ENCODE measurements around the gene CENPB.

Gene CENPB

DNA sequence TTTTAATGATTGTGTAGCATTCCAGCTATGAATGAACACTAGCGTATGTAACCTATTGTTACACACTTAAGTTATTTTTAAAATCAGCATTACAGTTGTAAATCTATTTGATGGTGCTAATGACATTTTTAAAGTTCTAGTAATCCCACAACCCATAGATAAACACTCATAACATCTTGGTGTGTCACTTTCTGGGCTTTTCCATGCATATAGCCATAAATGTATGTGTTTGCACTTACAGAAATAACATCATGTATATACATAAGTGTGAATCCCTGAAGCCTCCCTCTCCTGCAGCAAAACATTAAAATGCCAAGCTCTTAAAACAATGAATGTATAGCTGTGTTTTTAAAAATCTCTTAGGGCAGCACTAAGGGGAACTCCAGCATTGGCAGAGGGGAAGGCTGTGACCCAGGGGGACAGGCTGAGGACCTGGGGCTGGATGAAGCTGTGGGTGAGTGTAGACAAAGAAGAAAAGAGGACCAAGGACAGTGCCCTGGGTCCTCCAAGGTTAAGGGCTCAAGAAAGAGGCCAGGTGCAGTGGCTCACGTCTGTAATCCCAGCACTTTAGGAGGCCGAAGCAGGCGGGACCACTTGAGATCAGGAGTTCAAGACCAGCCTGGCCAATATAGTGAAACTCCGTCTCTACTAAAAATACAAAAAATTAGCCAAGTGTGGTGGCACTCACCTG, 929 bp upstream of the CENPB start:
- no peak for DNase-seq

- peak; percentile 39 to 45 for DNase-seq
These were observed 435 bp downstream of the CENPB start for GRCh38 chr20:3786126-3786484.

- DNase-seq = no peak
These were observed 1.1 kb downstream of the CENPB start for GRCh38 chr20:3785240-3786125.

DNA sequence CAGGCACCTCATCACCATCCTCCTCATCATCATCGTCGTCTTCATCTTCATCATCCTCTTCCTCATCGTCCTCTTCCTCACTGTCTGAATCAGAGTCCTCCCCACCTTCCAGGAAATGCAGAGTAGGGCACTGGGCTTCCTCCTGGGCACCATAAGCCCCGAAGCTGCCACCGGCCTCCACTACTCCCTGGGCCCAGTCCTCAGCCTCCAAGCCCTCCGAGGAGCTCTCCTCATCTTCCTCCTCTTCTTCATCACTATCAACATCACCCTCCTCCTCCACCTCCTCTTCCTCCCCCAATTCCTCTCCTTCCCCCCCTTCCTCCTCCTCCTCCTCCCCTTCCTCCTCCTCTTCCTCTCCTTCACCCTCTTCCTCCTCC, 1.7 kb downstream of the CENPB start:
- no peak for DNase-seq

- DNase-seq = no peak
These were observed 2.2 kb downstream of the CENPB start for GRCh38 chr20:3784216-3784853.

- DNase-seq = no peak
These were observed 2.9 kb downstream of the CENPB start for GRCh38 chr20:3783511-3784195.

DNA sequence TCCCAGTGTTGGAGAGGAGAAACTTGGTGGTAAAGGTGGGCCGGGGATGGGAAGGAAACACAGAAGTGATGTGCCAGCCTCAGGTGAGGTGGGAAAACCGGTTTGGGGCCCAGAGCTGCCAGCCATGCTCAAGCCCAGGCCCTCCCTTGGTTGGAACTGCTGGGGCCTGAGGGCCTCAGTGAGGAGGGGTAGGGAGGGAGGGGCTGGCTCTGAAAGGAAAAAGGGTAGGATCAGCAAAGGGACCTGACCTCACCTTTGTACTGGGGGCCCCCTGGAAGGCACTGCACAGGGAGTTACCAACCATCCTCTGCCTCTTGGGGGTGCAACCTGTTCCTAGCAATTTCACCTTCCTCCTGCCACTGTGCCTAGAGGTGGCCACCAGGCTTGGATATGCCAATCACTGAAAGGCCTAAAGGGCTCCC, 3.5 kb downstream of the CENPB start:
- DNase-seq = no peak

GRCh38 chr20:3782597-3782996, 3.9 kb downstream of the CENPB start:
- DNase-seq = no peak

DNA sequence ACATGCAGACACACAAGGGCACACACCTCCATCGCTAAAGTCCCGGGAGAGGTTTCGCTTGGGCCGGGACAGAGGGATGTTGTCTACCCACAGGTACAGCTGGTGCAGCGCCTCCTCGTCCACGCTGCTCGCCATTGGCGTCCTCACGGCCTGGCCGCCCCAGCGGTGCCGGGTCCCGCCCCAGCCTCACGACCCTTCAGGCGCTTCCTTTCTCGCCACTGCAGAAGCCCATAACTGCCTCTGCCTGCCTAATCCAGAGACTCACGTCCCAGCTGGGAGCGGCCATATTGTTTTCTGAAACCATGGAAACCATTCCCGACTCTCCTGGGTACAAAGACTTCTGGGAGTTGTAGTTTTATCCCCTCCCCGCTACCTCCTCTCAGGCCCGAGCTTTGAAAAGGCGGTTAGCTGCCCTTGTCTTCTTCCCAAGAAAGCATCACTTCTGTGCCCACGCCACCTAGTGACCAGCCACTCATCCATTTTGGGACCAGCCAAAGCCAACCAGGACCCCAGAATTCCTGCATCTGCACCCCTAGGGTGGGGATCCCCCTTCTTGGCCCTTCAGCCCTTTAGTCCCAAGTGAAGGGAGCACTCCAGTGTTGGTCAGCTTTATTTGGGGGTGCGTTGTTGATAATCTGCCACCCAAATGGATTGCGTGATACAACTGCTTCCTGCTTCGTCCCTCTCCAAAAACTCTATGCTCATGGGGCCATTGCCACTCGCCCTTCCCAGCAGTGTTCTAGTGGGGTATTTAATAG, 5.2 kb downstream of the CENPB start, which contains the start of gene SPEF1:
TSS of gene SPEF1 (minus strand) at position 296 of the 758 bp plus-strand sequence. CDS start at position 135, 161 bp downstream.
- peak; percentile 67 to 74 for DNase-seq

GRCh38 chr20:3778976-3779375, 7.6 kb downstream of the CENPB start:
- no peak for DNase-seq

GRCh38 chr20:3777716-3778629, 8.6 kb downstream of the CENPB start:
- DNase-seq = peak; percentile 39 to 48

DNA sequence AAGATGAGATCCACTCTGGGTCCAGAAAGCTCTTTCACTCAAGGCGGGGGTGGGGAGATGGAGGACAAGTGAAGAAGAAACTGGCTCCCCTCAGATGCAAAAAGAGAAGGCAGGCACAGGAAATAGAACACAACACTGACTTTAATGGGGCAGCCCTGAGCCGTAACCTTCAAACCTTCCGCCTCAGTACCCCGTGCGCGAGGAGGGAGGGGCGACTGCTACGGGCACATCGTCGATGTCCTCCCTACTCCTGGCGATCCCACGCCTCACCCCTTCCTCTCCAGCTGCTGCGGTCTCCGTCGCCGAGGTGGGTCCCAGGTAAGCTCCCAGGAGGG, 9.2 kb downstream of the CENPB start:
- DNase-seq = no peak

DNA sequence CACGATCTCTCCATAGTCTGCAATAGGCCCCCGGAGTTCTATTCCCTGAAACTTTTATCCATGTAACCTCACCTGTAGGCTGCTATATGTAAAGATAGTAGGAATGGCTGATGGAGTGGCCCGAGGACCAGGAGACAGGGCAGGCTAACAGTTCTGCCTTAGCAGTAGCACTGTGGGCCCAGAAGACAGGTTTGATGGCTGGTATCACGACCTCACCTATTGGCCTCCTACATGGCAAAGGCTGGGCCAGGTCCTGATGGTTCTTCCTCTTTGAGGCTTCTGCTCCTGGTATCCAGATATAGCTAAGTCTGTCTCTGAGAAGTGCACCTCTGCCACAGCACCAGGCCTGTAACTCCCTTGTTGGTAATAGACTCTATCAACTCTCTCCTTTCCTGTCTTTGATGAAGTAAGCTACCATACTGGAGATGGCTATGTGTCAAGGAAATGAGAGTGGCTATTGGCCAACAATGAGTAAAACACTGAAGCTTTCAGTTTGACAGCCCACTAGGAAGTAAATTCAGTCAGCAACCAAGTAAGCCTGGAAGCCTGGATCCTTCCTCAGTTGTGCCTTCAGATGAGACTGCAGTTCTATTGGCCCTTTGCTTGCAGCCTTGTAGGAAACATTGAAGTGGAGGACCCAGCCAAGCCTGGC, 11.0 kb downstream of the CENPB start:
- no peak for DNase-seq

DNA sequence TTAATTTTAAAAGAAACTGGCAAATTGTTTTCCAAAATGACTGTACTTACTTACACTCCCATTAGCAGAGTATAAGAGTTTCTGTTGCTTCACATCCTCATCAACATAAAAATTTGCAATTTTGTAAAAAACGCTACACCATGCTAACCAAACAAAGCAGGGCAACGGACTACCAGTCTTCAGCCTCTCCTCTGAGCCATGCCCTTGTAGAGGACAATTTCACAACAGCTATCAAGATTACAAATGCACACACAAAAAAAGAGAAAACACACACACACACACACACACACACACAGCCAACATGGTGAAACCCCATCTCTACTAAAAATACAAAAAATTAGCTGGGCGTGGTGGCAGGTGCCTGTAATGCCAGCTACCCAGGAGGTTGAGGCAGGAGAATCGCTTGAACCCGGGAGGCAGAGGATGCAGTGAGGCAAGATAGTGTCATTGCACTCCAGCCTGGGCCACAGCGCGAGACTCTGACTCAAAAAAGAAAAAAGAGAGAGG, 14.9 kb downstream of the CENPB start:
- no peak for DNase-seq

- DNase-seq = peak; percentile 87 to 88
These were observed 18.0 kb downstream of the CENPB start for GRCh38 chr20:3768342-3769130.

DNA sequence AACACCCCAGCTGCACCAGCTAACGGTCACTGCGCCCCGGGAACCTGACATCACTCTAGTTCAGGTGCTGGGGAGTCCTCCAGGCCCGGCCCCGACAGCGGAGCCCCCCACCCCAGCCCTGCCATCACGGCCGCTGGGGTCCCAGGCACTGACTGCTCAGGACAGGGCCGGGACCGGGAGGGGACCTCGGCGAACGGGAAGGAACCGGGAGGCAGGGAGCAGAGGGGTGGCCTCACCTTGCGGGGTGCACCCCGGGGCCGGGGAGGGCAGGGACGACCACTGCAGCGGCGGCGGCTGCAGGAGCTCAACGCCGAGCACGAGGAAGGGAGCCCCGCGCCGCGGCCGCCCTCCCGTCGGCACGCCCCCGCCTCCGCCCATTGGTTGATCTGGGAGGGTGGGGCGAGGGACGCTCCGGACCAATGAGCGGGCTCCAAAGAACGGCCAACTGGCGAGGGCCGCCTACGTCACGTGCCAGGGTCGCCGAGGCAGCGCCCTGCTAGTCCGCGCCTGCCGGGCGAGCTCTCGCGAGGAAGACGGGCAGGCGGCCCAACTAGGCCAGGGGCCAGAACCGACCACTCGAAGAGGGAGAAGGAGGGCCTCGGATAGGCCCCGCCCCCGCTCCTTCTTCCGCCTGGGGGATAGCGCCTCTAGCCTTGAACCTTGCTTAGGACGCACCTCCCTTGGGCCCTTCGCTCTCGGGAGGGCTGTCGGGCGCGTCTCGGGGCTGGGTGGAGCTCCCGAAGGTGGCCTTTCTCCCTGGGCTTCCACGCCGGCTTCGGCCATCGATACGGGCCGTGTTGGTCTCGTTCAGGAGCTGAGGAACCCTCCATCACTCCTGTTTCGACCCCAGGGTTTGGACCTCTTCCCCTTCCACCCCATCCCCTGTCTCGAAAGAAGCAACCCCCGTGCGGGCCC, 18.9 kb downstream of the CENPB start, which contains the start of gene ADISSP:
TSS of gene ADISSP (minus strand) at position 327 of the 915 bp plus-strand sequence. CDS start 7,653 bp downstream, outside the sequence.
- peak; percentile 98 to 99 for DNase-seq

- no peak for DNase-seq
These were observed 19.5 kb downstream of the CENPB start for GRCh38 chr20:3767110-3767426.

DNA sequence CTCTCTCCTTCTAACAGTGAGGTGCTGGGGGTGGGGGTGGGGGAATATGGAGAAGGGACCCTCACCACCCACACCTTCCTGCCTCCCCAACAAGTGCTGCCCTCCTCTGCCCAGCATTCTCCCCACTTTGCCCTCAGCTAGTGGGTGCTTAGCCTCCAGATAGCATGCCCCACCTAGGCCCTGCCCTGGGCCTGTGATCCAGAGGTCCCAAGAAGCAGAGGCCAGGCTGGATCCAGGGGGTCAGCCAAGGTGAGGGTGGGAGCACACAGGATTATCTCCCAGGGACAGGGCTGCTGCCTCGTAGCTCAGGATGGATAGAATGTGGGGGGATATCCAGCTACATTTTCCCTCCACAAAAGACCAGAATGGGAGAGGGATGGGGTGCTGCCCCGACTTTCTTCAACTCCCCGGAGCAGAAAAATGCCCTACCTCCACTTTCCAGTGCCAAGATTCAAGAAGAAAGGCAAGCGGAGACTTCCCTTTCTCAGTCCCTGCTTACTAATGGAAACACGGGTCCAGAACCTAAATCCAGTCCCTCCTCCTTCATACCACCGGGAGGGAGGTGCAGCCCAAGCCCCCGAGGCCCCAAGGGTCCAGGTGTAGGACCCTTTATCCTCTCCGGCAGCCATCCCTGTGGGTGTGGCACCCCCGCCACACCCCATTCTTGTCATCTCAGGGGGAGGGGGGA, 20.0 kb downstream of the CENPB start:
- no peak for DNase-seq

All from CD4-positive, alpha-beta T cell treated with Interleukin-1 beta for 1 hour (primary cell).